HG02938 (cell line): Measurements from ENCODE around the gene AHNAK2.

Experiments used
- ATAC-seq: cut with Tn5 transposase; IDR thresholded peaks from one replicate; pipeline ENCODE4 v1.9.1; 2021; ENCODE audit warnings: mild to moderate bottlenecking, moderate library complexity; ENCODE audit not compliant: unreplicated experiment

AHNAK2 gene

DNA sequence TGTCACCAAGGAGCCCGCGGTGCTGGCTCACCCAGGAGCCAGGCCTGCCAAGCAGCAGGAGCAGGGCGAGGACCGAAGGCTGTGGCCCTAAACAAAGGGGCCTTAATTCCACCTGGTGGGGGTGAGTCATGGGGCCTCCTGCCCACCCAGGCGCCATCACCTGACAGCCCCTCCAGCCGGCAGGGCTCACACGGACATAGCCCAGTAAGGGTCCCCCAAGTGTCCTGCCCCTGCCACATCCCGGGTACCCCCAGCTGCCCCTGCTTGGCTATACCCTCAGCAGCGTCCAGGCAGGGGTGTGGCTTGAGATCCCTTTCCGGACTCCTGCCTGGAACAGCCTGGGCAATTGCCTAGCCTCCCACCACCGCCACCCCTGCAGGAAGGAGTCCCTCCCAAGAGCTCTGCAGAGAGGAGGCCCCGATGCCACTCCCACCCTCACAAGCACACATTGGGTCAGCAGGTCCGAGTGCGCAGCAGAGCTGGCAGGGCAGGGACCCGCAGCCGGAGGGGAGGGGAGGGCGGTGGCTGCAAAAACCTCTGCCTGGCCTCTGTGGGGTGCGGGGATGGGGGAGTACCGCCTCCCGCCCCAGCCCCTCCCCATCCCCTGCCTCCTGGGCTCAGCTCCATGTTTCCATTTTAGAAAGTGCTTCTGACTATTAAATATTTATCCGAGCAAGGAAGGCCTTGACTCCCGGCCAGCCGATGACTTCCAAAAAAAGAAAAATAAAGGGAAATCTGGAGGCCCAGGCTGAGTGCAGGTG lies 4.6 kb downstream of the AHNAK2 start:
- no peak for ATAC-seq

DNA sequence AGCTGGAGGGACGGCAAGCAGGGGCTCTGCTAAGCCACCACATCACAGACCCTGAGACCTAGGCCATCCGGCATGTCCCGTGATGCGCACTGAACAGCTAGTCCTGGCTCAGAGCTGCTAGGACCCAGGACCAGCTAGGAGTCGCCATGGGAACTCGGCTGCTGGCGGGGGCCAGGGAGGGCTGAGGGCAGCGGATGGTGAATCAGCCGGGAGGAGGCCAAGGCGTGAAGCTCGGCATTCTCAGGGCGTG lies 5.1 kb downstream of the AHNAK2 start:
- no peak for ATAC-seq

DNA sequence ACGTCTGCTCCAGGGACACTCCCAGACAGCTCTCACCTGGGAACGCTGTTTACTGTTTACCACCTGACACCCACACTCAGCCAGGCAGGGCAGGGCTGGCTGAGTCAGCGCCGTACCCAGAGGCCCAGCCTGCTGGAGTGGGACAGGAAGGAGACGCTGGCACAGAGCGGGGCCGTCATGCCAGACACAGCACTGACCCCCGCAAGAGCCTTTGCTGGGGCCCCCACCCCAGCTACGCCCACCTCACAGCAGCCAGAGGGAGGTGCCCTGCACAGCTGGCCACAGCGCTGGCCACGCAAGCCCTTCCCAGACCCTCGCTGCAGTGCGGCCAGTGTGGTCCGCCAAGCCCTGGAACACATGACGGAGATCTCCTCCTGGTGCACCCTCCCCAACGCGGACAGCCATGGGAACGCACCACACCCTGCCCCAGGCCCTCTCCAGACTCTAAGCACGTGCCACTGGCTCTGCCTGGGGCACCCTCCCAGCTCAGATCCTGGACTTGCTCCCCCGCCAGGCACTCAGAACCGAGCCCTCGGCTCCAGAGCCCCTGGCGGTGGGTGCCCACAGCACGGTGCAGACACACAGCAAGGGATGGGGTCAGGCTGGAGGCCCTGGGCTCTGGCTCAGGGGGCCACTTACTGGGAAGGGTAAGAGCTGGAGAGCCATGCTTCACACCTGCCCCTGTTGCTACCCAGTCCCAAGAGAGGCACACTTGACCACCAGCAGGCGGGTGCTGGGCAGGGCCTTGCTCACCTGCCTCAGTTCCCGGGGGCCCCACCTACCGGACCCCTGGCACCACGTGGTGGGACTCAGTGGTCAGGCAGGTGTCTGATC lies 5.7 kb downstream of the AHNAK2 start:
- no peak for ATAC-seq

DNA sequence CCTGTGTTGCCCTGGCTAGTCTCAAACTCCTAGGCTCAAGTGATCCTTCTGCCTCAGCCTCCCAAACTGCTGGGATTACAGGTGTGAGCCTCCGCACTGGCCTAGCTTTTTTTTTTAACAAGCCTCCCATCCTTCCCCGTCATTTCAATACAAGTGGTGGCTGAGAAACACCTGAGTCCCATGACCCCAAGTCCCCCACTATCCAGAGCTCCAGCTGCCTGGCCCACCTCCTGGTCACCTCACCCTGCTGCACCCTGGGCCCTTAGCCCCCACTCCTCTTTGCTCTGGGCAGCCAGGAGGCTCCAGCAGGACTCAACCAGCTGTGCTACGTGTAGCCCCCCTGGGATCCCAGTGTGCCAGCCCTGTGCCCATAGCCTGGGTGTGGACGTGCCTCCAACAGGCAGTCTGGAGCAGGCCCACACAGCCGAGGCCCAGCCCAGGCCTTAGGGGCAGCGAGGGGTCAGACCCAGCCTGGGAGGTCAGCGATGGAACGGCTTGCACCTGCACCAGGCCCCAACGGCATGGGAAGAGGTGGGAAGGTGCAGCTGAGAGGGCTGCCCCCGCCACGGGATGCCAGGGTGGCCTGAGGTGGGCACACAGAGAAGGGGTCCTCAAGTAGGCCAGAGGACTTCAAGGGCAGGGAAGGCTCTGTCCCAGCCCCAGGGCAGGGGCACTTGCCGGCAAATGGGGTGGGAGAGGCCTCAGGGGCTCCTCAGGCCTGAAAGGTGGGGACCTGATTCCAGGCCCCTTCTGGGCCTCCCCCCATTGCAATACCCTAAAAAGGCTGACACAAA lies 6.5 kb downstream of the AHNAK2 start:
- no peak for ATAC-seq

DNA sequence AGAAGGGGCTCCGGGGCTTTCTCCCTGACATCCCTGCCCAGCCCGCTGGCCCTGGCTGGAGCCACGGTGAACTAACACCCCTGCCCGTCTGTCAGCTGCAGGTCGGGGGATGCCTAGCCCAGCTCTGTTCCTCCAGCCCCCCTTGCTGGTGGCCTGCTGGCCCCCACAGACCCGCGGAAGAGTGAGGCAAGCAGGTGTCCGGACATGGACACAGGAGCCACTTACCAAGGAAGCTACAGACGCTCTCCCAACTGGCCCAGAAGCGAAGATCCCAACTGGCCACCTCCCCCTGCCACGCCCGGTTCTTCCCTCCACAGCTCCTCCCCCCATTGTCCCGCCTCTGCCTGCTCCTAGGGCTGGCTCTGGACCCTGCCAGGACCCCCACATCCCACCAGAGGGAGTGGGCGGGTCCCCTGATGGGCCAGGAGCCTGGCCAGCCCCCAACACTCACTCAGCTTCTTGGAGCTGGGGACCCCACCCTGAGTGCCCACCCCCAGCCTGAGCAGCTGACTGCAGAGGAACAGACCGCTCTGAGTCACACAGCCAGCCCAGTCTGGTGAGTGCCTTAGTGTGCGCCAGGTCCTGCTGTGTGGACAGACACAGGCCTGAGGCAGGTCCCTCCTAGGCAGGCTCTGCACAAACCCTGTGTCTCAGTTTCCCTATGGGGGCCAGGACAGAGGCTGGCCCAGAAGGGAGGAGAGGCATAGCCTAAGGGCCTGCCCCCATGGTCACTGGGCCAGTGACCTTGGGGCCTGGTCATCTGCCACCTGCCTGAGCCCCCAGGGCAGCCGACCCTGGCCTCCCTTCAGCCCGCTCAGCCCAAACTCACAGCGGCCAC lies 7.7 kb downstream of the AHNAK2 start:
- ATAC-seq: no peak

DNA sequence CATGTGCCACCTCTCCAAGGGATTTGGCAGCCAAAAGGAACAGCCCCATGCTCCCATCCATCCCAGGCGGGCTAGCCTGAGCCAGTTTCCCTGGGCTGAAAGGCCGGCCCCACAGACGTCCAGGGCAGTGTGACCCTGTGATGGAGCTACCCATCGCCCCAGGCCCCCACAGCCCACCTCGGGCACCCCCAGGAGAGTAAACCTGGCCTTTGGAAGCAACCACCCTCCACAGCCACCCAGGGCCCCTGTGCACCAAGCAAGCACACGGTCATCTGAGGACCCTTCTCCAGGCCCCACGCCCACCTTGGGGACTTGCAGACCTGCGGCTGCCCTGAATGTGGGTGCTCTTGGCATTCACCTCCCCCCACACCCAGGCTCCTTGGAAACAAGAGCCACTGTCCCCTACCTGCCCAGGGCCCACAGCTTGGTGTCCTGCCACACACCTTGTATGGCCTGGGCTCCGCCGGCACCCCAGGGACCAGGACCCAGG lies 8.4 kb downstream of the AHNAK2 start:
- no peak for ATAC-seq

DNA sequence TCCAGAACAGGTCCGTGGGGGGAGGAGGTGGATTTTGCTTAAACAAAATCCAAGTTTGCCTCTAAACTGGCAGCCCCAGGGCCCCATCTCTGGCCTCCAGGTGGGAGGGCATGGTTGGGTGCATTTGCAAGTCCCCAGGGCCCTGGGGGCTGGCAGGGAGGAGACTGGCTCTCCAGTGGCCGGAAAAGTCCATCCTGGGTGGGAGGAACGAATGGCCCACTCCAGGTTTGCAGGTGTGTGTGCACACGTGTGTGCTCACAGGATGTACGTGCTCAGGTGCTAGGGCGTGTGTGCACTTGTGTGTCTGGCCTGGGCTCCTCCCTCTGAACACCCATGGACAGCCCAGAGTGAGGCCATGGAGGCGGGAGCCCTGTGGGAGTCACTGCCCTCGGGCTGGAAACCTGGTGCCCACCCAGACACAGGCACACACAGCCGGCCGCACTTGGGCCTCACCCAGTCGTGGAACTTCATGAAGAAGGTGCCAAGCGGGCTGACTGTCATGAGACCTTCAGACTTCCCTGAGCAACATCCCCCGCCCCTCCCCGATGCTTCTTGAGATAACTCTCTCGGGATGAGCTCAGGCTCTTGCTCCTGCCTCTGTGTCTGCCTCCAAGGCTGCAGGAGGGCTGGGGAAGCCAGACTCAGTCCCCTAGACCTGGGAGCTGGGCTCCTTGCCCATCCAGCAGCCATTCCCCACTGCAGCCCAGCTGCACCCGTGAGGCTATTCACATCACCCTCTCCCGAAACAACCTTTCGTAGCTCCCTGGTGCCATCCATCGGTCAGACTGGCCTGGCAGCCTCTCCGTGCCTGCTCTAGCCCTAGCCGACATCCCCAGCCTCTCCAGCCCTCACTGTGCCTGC lies 9.4 kb downstream of the AHNAK2 start:
- no peak for ATAC-seq

DNA sequence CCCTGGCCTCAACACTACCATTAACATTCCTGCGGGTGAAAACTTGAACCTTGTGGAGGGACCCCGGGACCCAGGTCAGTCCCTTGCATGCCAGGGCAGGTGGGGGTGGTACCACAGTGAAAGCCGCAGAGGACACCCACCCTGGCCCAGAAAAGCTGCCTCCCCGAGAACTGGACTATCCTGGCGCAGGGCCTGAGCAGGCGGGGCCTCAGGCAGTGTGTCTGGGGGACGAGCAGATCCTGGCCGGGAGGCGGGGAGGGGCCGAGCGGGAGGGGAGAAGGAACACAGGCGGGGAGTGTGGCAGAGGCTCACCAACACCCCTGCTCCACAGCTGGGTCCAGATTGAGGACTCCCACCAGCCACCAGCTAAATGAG lies 10.0 kb downstream of the AHNAK2 start:
- no peak for ATAC-seq

DNA sequence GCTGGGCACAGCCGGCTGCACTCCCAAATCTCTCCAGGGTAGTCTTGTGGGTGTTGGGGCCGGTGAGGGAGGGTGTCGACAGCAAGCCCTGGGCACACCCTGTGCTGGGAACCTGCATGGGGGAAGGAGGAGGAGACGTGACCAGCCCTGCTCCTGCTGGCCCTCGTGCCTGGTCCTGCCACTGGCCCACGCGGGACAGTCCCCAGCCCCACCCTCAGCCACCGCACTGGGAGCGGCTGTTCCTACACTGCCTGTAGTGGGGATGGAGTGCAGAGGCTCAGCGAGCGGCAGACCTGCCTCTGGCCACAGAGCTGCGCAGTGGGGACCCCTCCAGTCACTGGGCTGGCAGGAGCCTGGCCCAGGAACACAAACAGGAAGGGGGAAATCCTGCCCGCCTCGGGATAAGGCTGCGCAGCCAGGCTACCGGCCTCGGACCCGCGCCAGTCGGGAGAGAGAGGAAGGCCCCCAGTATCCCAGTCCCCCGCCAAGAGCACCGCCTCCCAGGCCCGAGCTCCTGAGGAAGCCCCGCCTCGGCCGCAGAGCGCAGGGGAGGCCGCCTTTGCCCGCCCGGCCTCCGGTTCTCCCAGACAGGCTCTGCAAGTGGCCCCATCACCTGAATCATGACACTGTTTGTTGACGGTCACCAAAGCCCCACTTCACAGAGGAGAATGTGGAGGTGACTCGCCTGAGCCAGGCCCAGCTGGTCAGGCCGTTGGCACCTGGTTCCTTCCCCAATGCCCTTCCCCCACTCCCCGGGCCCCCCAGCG lies 10.6 kb downstream of the AHNAK2 start:
- no peak for ATAC-seq

DNA sequence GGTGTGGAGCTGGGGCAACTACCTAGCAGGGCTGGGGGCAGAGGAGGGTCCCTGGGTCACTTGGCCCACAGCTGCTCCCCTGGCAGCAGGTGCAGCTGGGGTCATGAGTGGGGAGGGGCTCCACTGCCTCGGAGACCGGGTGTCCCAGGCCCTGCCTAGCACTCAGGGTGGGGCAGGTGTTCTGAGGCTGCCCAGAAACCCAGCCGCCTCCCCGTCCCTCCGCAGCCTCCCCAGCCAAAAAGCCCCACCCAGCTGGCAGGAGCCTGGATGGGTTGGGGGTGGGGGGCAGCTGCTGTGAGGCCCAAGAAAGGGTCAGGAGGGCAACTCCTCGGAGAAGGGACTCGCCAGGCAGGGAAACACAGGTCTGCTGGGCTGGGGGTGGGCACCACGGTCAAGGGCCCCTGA lies 11.2 kb downstream of the AHNAK2 start:
- no peak for ATAC-seq

DNA sequence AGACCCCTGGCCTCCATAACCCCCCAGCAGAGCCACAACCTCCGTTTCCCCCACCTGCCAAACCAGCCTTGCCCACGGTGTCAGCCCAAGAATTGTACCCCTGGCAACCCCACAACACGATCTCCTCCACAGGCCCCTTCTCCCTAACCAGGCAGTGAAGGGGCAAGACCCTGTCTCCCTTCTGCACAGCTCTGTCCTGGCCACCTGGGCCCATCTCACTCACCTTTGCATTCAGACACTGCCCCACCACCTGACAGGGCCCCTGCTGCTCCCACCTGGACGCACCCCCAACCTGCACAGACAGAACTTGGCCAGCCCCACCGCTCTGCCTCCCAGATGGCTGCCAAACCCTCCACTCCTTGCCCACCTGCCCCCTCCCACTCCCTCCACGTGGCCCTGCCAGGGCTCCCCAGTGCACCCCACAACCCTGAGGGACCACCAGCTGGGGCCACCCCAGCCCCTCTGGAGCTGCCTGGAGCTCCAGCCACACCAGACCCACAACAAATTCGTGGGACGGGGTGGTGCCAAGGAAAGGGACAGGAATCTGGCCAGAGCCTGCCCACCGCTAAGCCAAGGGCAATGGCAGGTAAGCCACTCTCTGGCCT lies 11.8 kb downstream of the AHNAK2 start:
- no peak for ATAC-seq

DNA sequence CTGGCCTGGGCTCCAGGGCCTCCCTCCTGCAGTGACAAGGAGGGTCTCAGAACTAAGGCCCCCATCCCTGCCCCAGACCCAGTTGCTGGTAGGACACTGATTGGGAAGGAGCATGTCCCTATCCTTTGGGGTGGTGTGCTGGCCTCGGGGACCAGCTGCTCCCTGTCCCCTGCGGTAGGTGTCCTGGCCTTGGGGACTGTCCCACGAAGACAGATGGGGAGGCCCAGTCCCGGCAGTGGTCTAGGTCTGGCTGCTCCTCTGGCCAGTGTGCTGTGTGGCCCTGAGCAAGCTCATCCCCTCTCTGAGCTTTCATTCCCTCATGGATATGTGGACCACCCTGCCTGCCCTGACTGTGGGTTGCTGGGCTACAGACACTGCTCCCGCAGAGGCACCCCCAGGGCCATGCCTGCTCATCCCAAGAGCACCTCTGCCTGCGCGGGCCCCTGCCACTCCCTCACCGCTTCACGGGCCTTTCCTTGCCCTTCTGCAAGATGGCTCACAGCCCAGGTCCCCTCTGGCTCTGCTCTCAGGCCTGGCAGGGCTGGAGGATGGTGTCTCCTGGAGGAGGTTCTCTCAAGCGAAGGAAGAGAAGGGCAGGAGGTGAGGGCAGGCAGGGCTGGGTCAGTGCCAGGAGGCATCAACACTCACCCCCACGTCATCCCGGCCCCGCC lies 12.5 kb downstream of the AHNAK2 start:
- no peak for ATAC-seq

DNA sequence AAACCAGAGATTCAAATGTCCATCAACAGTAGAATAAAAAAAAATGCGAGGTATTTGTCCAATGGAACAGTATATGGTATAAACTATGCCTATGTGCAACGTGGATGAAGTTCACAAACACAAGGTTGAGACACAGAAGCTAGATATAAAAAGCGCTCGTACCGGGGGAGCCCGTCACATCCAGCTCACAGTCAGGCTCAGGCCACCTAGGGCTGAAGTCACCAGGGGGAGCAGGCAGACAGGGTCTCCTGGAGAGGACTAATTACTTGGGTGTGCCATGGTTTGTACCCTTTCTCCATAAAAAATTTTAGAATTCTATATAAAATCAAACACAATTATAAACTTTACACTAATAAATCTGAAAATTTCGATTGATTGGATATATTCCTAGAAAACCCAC lies 13.6 kb downstream of the AHNAK2 start:
- no peak for ATAC-seq

DNA sequence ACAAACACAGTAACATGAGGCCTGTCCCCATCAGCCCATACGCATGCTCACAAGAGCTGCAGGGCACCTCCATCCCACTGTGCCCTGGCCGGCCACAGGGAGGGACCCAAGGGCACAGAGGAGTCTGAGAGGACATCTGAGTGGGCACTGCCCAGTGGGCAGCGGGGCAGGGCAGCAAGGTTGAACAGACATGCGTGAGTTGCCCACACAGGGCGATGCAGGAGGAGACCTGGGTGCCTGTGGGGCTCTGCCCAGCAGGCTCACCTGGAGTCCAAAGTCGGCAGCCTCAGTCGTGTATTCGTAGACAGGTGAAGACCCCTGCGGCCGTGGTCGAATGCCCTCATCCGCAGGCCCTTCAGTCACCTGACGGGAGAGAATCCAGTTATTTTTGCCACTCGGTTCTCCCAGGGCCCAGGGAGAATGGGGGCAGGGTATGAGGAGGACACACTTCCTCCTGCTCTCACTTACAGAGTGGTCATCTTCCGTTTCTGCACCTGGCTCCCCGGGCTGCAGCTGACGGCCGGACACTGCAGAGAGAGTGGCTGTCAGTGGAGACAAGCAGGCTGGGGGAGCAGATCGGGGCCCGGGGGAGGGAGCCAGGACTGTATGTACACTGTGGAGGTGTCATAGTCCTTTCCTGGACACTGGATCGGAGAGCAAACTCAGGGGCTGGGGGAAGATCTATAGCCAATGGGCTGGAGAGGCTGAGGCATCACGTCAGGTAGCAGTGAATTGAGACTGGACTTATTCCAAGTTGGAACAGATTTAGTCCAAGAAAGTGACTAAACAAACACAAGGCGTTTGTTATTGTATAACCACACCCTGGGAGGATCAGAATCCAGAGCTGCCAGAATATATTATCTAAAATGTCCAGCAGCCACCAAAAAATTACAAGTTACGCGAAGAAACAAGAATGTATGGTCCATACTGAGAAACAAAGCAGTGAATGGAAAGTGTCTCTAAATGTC lies 20.7 kb downstream of the AHNAK2 start:
- ATAC-seq: no peak

DNA sequence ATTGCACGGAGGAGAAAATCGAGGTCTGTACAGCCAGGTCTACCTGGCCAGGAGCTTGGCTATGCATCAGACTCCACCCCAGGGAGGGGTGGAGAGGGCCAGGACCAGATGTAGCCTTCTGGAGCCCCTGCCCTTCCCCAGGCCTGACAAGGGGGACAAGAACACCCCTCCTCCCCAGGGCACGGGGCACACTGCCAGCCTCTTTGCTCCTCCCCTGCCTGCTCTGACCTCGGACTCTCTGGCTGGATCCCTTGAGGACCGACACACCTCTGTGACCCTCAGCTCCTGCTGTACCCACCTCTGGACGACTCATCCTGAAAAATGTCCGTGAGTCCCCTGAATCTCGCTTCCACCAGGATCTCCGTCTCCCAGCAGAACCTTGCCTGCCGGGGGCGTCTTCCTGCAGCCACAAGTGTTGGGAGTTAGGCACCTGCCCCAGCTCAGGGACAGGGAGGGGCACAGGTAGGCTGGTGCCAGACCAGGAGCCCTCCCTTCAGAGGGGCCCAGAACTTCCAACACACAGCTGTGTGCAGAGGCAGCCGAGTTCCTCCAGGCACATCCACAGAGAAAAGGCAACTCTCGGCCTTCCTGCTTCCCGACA lies 21.8 kb downstream of the AHNAK2 start:
- ATAC-seq: no peak

DNA sequence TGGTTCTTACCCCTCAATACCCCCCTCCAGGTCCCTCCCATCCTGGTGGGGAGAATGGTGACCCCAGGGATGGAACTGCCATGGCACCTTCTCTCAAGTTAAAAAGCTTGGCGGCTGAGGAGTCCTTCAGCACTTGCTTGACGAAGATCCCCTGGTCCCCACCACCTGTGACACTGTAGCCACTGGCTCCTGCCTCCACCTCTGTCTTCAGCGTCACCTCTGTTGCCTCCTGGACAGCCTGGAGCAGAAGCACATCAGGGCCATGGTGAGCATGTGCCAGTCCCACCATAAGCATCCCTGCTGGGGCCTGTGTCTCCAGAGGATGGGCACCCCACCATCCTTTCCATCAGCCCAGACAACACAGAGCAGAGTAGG lies 22.8 kb downstream of the AHNAK2 start:
- no peak for ATAC-seq
